GM06990 (cell line): Measurements from ENCODE around the gene MLLT1.
"Not testable (repeated sequence)": the region's sequence is repeated elsewhere in the genome, so short reads cannot be mapped to it uniquely, and the experiment has no call there.

Experiments used
- DNase-seq: peaks from one replicate; pipeline ENCODE4 v3.0.0-alpha.2; 2011; ENCODE audit not compliant: insufficient read length; ENCODE audit errors: extremely low read depth
- H3K27me3 ChIP-seq: replicated peaks from 2 replicates; pipeline ENCODE4 v1.6.0; 2011; ENCODE audit warnings: low read length; ENCODE audit not compliant: control insufficient read depth, insufficient read depth
- H3K36me3 ChIP-seq: 2 replicates; pipeline ENCODE4 v1.5.1; 2011; ENCODE audit warnings: low read length; ENCODE audit not compliant: control insufficient read depth, insufficient read depth
- H3K4me3 ChIP-seq: replicated peaks from 2 replicates; pipeline ENCODE4 v1.5.1; 2011; ENCODE audit warnings: low read depth, mild to moderate bottlenecking, control low read depth, low read length
- CTCF ChIP-seq: IDR thresholded peaks from 2 replicates; pipeline ENCODE4 v1.5.1; 2011; ENCODE audit warnings: low read length, control low read depth, mild to moderate bottlenecking, inconsistent platforms; ENCODE audit not compliant: insufficient read depth, poor library complexity, severe bottlenecking

The MLLT1 gene

GRCh38 chr19:6318772-6319171 is 39.0 kb upstream of the MLLT1 start:
- Histone ChIP-seq H3K4me3 (no peak overlapping the region), H3K36me3 (no peaks in the 10 kb centered on the region), H3K27me3 (no peaks in the 10 kb centered on the region)
- no peak for DNase-seq
- TF ChIP-seq CTCF: no peak

- not testable (repeated sequence) for DNase-seq, H3K4me3 ChIP-seq, H3K36me3 ChIP-seq, H3K27me3 ChIP-seq
Observed at GRCh38 chr19:6315646-6316045, 35.9 kb upstream of the MLLT1 start.

- H3K36me3 ChIP-seq: no peaks in the 10 kb centered on the region
- no peaks in the 10 kb centered on the region; the same call in 1 of the 2 replicates for H3K27me3 ChIP-seq
- no peak for TF ChIP-seq CTCF
Observed at GRCh38 chr19:6313398-6313969, 33.7 kb upstream of the MLLT1 start.

GRCh38 chr19:6312018-6312417 is 32.2 kb upstream of the MLLT1 start:
- no peak for TF ChIP-seq CTCF
- Histone ChIP-seq H3K4me3 (no peak overlapping the region), H3K27me3 (no peaks in the 10 kb centered on the region; the same call in 1 of the 2 replicates), H3K36me3 (no peaks in the 10 kb centered on the region)
- DNase-seq: no peak

More at GRCh38 chr19:6313398-6313969, 33.7 kb upstream of the MLLT1 start:
- no peak overlapping the region for H3K4me3 ChIP-seq
- no peak for DNase-seq

GRCh38 chr19:6298413-6298812 is 18.6 kb upstream of the MLLT1 start:
- H3K27me3 ChIP-seq: no peaks in the 10 kb centered on the region
- H3K36me3 ChIP-seq: no peaks in the 10 kb centered on the region
- H3K4me3 ChIP-seq: no peak overlapping the region
- DNase-seq: no peak
- TF ChIP-seq CTCF: no peak

- Histone ChIP-seq H3K36me3 (no peaks in the 10 kb centered on the region), H3K27me3 (no peaks in the 10 kb centered on the region), H3K4me3 (no peak overlapping the region)
- no peak for TF ChIP-seq CTCF
- no peak for DNase-seq
Observed at GRCh38 chr19:6297202-6297601, 17.4 kb upstream of the MLLT1 start.
